K562 (cell line): ENCODE results near the gene UBE2E3. TPM values are rescaled to one million over a fixed set of nuclear protein-coding genes. Genes with fewer than 3 reads are reported as not detected.

Experiments used
- CBFA2T2 ChIP-seq: fragments of 450-650 bp; conservative IDR thresholded peaks from 2 replicates; pipeline ENCODE4 v1.6.1; 2017; ENCODE audit warnings: mild to moderate bottlenecking
- CBFA2T3 ChIP-seq: fragments of 450-650 bp; IDR thresholded peaks from 2 replicates; pipeline ENCODE4 v1.6.1; 2017
- CBX2 ChIP-seq: fragments of 200-600 bp; sonication (generic); IDR thresholded peaks from one replicate; pipeline ENCODE4 v1.6.1; 2012; ENCODE audit warnings: mild to moderate bottlenecking, low read length, inconsistent platforms; ENCODE audit not compliant: insufficient read depth, poor library complexity, severe bottlenecking
- CHD4 ChIP-seq: fragments of 200-600 bp; sonication (generic); IDR thresholded peaks from 3 replicates; pipeline ENCODE4 v1.6.1; 2012; ENCODE audit warnings: low read depth, mild to moderate bottlenecking, mixed read lengths, low read length, inconsistent platforms; ENCODE audit not compliant: insufficient read depth, insufficient replicate concordance, poor library complexity, severe bottlenecking
- E2F3 ChIP-seq: fragments of 250-450 bp; sonication (Bioruptor Pico); IDR thresholded peaks from 2 replicates; pipeline ENCODE4 v1.4.0; 2020; ENCODE audit warnings: mild to moderate bottlenecking
- FOXA3 ChIP-seq, 2 experiments: fragments of 450-650 bp in 1 of 2; sonication (generic) in 1 of 2; formaldehyde crosslinking; IDR thresholded peaks in 1 of 2; conservative IDR thresholded peaks in 1 of 2; 2 replicates each; pipeline versions ENCODE4 v1.4.0 to v1.8.0; 2020 to 2022; ENCODE audit warnings: mild to moderate bottlenecking in 2 of 2, missing genetic modification reagents in 1 of 2
- GATA2 ChIP-seq: sonication (generic); formaldehyde crosslinking; IDR thresholded peaks from 2 replicates; pipeline ENCODE4 v1.4.0; 2020; ENCODE audit warnings: mild to moderate bottlenecking, missing genetic modification reagents
- KAT7 ChIP-seq: sonication (generic); formaldehyde crosslinking; IDR thresholded peaks from 2 replicates; pipeline ENCODE4 v1.8.0; 2022; ENCODE audit warnings: missing genetic modification reagents, mild to moderate bottlenecking, borderline replicate concordance
- LEF1 ChIP-seq: fragments of 450-650 bp; IDR thresholded peaks from 2 replicates; pipeline ENCODE4 v1.6.1; 2016; ENCODE audit warnings: mild to moderate bottlenecking
- MBD1 ChIP-seq: fragments of 250-450 bp; sonication (Bioruptor Pico); IDR thresholded peaks from 2 replicates; pipeline ENCODE4 v1.8.0; 2022; ENCODE audit warnings: inconsistent platforms
- MEIS2 ChIP-seq: fragments of 450-650 bp; IDR thresholded peaks from 2 replicates; pipeline ENCODE4 v1.6.1; 2014; ENCODE audit warnings: mild to moderate bottlenecking; ENCODE audit not compliant: partially characterized antibody
- MTF1 ChIP-seq: fragments of 250-450 bp; sonication (Bioruptor Pico); IDR thresholded peaks from 2 replicates; pipeline ENCODE4 v1.9.0; 2021; ENCODE audit warnings: moderate library complexity, mild to moderate bottlenecking, inconsistent platforms, borderline replicate concordance
- NFIC ChIP-seq: fragments of 450-650 bp; IDR thresholded peaks from 2 replicates; pipeline ENCODE4 v1.6.1; 2017; ENCODE audit warnings: mild to moderate bottlenecking, inconsistent platforms
- NFIX ChIP-seq: fragments of 250-450 bp; sonication (Bioruptor Pico); IDR thresholded peaks from 2 replicates; pipeline ENCODE4 v1.4.0; 2020; ENCODE audit warnings: low read depth, mild to moderate bottlenecking, moderate library complexity
- NFRKB ChIP-seq: fragments of 450-650 bp; IDR thresholded peaks from 2 replicates; pipeline ENCODE4 v1.6.1; 2016; ENCODE audit warnings: low read depth
- PKNOX1 ChIP-seq: fragments of 450-650 bp; IDR thresholded peaks from 2 replicates; pipeline ENCODE4 v1.6.1; 2016
- RBBP5 ChIP-seq: fragments of 200-600 bp; sonication (generic); IDR thresholded peaks from 2 replicates; pipeline ENCODE4 v1.6.1; 2012; ENCODE audit warnings: borderline replicate concordance, mild to moderate bottlenecking, low read length, control low read depth, inconsistent platforms; ENCODE audit not compliant: insufficient read depth, poor library complexity, severe bottlenecking
- SREBF1 ChIP-seq: fragments of 150-350 bp; IDR thresholded peaks from 2 replicates; pipeline ENCODE4 v1.6.1; 2014; ENCODE audit warnings: antibody characterized with exemption, low read depth, low read length, borderline replicate concordance
- STAG1 ChIP-seq: sonication (generic); formaldehyde crosslinking; IDR thresholded peaks from 2 replicates; pipeline ENCODE4 v1.5.0; 2020; ENCODE audit warnings: missing genetic modification reagents, borderline replicate concordance
- SUPT5H ChIP-seq: fragments of 450-650 bp; IDR thresholded peaks from 2 replicates; pipeline ENCODE4 v1.6.1; 2016
- TAF15 ChIP-seq: fragments of 200-400 bp; formaldehyde crosslinking; IDR thresholded peaks from 2 replicates; pipeline ENCODE4 v1.6.1; 2017; ENCODE audit warnings: mild to moderate bottlenecking, low read depth, low read length, moderate library complexity
- TAL1 ChIP-seq: fragments of 450-650 bp; IDR thresholded peaks from 2 replicates; pipeline ENCODE4 v1.6.1; 2016; ENCODE audit warnings: mild to moderate bottlenecking
- TFAM ChIP-seq: fragments of 250-450 bp; sonication (Bioruptor Pico); conservative IDR thresholded peaks from 2 replicates; pipeline ENCODE4 v1.5.0; 2021; ENCODE audit warnings: mild to moderate bottlenecking, moderate library complexity
- TGIF2 ChIP-seq: sonication (generic); formaldehyde crosslinking; IDR thresholded peaks from 2 replicates; pipeline ENCODE4 v1.8.1; 2022; ENCODE audit warnings: mild to moderate bottlenecking, missing genetic modification reagents, moderate library complexity
- U2AF2 ChIP-seq: fragments of 200-400 bp; formaldehyde crosslinking; optimal IDR thresholded peaks from 2 replicates; pipeline ENCODE3; 2017; ENCODE audit warnings: low read depth, mild to moderate bottlenecking, low read length
- XRCC3 ChIP-seq: fragments of 450-650 bp; IDR thresholded peaks from 2 replicates; pipeline ENCODE4 v1.6.1; 2017; ENCODE audit warnings: mild to moderate bottlenecking, moderate library complexity
- ZFPM2 ChIP-seq: fragments of 250-450 bp; sonication (Bioruptor Pico); IDR thresholded peaks from 2 replicates; pipeline ENCODE4 v1.5.1; 2022; ENCODE audit warnings: mild to moderate bottlenecking
- ZKSCAN8 ChIP-seq: fragments of 200-800 bp; sonication (Bioruptor generic); IDR thresholded peaks from 2 replicates; pipeline ENCODE4 v1.6.1; 2016; ENCODE audit warnings: missing genetic modification characterization, missing compliant biosample characterization
- ZNF354B ChIP-seq: fragments of 250-450 bp; sonication (Bioruptor Pico); IDR thresholded peaks from 2 replicates; pipeline ENCODE4 v1.4.0; 2020
- polyA plus RNA-seq, 8 experiments: library from polyadenylated mRNA; depleted of rRNA in 4 of 8; stranded (reverse) in 5 of 8; unstranded in 3 of 8; fragments of >200 nt; fragmentation: Nextera tagmentation in 2 of 8; fragmentation: Illumina TruSeq in 1 of 8; extraction: Ambion mirVana in 2 of 8; extraction: Trizol in 1 of 8; gene quantifications; 2 replicates each; pipeline versions ENCODE4 v1.2.1 to v1.2.3, GENCODE V29; 2011 to 2014; ENCODE audit warnings: inconsistent platforms in 1 of 8, missing spikeins in 1 of 8
- total RNA-seq, 7 experiments: library from RNA; depleted of rRNA in 6 of 7; stranded (reverse); fragments of >200 nt in 6 of 7; fragmentation: Illumina TruSeq in 2 of 7; extraction: Trizol in 2 of 7; gene quantifications; 2 replicates each; pipeline versions ENCODE4 v1.2.1 to v1.2.3, GENCODE V29; 2011 to 2021; ENCODE audit warnings: low replicate concordance in 1 of 7

UBE2E3 gene
- total and polyA plus RNA-seq, 9 of the 15 experiments (the other 6 are each of a cell fraction or from before 2014, with no cell fraction given) = 58.2 to 173 (median 78.0) TPM

DNA sequence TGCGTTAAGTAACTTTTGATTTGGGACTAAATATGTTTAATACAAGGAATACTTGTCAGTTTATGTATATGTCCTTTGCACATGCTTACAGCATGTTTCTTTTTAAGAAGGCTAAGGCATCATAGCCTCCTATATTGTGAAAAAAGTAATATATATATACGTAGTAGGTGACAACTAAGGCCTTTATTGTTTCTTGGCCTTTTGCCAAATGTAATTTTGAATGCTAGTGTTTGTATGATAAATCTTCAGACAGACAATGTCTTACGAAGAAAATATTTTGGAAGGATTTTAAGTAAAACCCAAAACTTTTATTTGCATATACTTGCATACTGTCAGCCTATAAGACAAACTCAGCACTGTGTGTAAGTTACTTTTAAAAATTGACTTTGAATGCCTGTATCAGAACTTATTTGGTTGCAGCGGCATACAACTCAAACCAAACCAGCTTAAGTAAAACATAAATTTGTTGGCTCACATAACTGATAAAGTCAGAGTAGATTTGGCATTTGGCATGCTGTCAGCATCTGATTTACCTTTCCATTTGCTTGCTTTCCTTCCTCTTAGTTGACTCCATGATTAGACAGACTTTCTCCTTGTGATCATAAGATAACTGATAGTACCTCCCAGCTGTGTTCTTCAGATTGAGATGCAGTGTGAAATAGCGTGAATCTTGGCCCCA is 24.4 kb downstream of the UBE2E3 start (continued):
- no peak for TF ChIP-seq SUPT5H
- no peak for TF ChIP-seq FOXA3 (CRISPR knock-in tag; conservative IDR thresholded peaks at IDR 0.05 in 1 of 2, IDR thresholded peaks at IDR 0.05 in 1 of 2)
- no peak for TF ChIP-seq ZKSCAN8 (CRISPR knock-in tag)
- peak; percentile 92 for TF ChIP-seq NFIX (CRISPR knock-in tag)
- peak; percentile 73 for TF ChIP-seq MEIS2
- TF ChIP-seq E2F3 (CRISPR knock-in tag) = no peak
- no peak for TF ChIP-seq KAT7 (CRISPR knock-in tag)
- no peak for TF ChIP-seq TAF15
- TF ChIP-seq TGIF2 (CRISPR knock-in tag) = no peak
- TF ChIP-seq SREBF1 = no peak
- no peak for TF ChIP-seq CHD4
- TF ChIP-seq TAL1 = peak; percentile 23; the same call in 1 of the 2 replicates
- TF ChIP-seq MTF1 (CRISPR knock-in tag) = no peak
- no peak for TF ChIP-seq U2AF2
- TF ChIP-seq ZFPM2 (CRISPR knock-in tag) = no peak
- no peak for TF ChIP-seq LEF1
- peak; percentile 67 for TF ChIP-seq CBFA2T3
- no peak for TF ChIP-seq RBBP5
- 0 out of 2 replicates have a peak, but pooled peaks have one; percentile 8 for TF ChIP-seq GATA2
- no peak for TF ChIP-seq XRCC3
- no peak for TF ChIP-seq NFRKB
- peak; percentile 44; the same call in 1 of the 2 replicates for TF ChIP-seq CBFA2T2
- no peak for TF ChIP-seq MBD1
- peak; percentile 97 for TF ChIP-seq NFIC
- no peak for TF ChIP-seq TFAM
- no peak for TF ChIP-seq CBX2
- peak; percentile 39 for TF ChIP-seq PKNOX1
- no peak for TF ChIP-seq STAG1
- no peak for TF ChIP-seq ZNF354B (CRISPR knock-in tag)
